PC-3 (cell line): ENCODE data around the gene TBK1.

ENCODE experiments used
- EZH2 ChIP-seq: fragments of 300-600 bp; sonication (generic); IDR thresholded peaks from one replicate; pipeline ENCODE4 v1.6.1; 2017; ENCODE audit warnings: antibody characterized with exemption, mild to moderate bottlenecking, low read length; ENCODE audit not compliant: unreplicated experiment
- TF ChIP-seq, protein P1 (sequence below): fragments of 300-600 bp; sonication (generic); conservative IDR thresholded peaks from 2 replicates; pipeline ENCODE4 v1.5.1; 2017; ENCODE audit warnings: antibody characterized with exemption, low read depth, mild to moderate bottlenecking, low read length

DNA sequence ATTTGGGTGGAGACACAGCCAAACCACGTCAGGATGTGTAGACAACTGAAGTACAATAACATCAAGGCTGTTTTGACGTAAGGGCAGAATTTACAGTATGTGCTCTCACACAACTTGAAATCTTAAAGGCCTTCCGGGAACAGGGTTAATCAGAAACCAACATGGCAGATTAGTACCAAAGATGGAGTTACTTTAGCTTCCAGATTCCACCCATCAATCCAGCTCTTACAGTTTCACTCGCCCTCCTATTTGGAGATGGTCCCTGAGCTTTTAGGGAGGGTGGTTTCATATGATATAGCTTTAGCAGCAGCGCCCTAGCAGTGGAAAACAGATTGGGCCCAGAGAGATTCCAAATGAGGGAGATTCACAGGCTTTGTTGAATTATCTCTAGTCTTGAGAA is 49.7 kb upstream of the TBK1 start:
- no peak for TF ChIP-seq EZH2
- TF ChIP-seq, protein P1, sequence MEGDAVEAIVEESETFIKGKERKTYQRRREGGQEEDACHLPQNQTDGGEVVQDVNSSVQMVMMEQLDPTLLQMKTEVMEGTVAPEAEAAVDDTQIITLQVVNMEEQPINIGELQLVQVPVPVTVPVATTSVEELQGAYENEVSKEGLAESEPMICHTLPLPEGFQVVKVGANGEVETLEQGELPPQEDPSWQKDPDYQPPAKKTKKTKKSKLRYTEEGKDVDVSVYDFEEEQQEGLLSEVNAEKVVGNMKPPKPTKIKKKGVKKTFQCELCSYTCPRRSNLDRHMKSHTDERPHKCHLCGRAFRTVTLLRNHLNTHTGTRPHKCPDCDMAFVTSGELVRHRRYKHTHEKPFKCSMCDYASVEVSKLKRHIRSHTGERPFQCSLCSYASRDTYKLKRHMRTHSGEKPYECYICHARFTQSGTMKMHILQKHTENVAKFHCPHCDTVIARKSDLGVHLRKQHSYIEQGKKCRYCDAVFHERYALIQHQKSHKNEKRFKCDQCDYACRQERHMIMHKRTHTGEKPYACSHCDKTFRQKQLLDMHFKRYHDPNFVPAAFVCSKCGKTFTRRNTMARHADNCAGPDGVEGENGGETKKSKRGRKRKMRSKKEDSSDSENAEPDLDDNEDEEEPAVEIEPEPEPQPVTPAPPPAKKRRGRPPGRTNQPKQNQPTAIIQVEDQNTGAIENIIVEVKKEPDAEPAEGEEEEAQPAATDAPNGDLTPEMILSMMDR, result no peak
